GM19328 (cell line): ENCODE results near the gene CELF2.

ENCODE experiments used
- ATAC-seq: cut with Tn5 transposase; IDR thresholded peaks from one replicate; pipeline ENCODE4 v1.9.1; 2021; ENCODE audit warnings: mild to moderate bottlenecking, moderate library complexity; ENCODE audit not compliant: unreplicated experiment

CELF2 gene

GRCh38 chr10:11191678-11192077 is 174.0 kb downstream of the CELF2 start:
- ATAC-seq = no peak

GRCh38 chr10:11192304-11193000 is 174.8 kb downstream of the CELF2 start:
- ATAC-seq = no peak

- no peak for ATAC-seq
Measured at GRCh38 chr10:11193001-11193551, 175.4 kb downstream of the CELF2 start.

DNA sequence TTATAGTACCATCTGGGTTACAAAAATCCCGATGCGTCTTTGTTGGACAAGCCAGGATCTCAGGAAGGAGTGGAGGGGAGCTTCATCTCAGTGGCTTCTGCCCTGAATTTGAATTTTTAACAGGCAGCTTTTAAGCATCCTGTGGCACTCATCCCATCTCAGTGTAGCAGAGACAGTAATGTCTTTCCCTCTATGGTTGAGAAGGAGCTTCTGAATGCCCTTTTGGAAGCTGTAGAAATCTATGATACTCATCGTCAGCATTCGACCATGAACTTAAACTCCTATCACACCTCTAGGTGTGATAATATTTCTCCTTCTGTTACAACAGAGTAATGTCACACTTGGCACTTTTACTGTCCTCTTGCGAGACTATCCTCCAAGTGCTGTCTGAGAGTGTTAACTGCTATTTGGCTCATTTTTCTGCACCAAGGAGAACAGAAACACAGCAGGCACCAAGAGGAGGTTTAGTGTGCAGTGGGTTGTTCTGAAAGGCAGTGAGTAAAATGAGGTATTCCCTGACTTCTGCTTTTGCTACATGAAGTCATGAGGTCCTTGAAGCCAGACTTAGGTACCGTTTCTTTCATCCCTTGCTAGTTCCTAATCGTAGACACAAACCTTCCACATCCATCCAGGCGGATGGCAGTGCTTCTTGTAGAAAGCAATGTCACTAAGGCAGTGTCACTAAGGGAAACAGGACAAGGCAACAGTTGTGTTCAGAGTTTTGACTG is 177.4 kb downstream of the CELF2 start:
- no peak for ATAC-seq

DNA sequence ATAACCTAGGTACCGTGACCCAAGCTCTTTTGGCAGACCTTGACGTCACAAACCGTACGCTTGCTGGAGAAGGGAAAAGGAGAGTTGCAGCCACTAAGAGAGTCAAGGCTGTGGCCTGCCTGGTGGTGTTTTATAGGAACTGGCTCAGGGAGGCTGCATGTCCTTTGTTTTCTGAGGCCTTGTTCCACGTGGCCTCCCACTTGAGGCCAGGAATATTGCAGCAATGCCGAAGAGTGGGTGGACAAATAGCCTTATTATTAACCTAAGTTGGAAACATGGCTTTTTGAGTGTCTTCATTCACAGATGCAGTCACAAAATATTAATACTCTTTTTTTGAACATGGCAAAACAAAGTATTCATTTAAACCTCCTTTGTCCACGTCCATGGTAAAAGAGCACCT is 178.0 kb downstream of the CELF2 start:
- no peak for ATAC-seq

- ATAC-seq = peak; percentile 50
Measured at GRCh38 chr10:11197266-11197712, 179.6 kb downstream of the CELF2 start.

GRCh38 chr10:11197878-11198277 is 180.2 kb downstream of the CELF2 start:
- no peak for ATAC-seq

DNA sequence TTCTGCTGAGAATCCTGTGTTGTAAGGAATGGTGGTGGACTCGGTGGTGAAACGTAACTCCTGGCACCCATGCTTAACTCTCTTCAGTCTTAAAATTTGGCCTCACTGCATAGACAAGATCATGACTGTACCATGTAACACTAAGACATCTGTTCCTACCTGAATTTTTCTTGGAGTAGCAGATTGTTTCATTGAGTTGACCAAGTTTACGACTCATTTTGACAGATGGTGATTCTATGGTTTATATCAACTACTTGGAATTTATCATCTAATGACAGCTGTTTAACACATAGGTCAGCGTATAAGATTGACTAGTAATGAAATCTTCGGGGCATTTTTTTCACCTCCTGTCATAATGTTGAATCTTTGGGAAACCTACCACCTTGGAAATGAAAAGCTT is 184.2 kb downstream of the CELF2 start:
- no peak for ATAC-seq

- no peak for ATAC-seq
Measured at GRCh38 chr10:11204351-11204942, 186.8 kb downstream of the CELF2 start.

GRCh38 chr10:11205030-11205772 is 187.5 kb downstream of the CELF2 start:
- no peak for ATAC-seq

GRCh38 chr10:11206676-11207559 is 189.2 kb downstream of the CELF2 start:
- ATAC-seq = no peak

- ATAC-seq = no peak
Measured at GRCh38 chr10:11207560-11207844, 189.8 kb downstream of the CELF2 start.

GRCh38 chr10:11208243-11208642 is 190.6 kb downstream of the CELF2 start:
- ATAC-seq = no peak

DNA sequence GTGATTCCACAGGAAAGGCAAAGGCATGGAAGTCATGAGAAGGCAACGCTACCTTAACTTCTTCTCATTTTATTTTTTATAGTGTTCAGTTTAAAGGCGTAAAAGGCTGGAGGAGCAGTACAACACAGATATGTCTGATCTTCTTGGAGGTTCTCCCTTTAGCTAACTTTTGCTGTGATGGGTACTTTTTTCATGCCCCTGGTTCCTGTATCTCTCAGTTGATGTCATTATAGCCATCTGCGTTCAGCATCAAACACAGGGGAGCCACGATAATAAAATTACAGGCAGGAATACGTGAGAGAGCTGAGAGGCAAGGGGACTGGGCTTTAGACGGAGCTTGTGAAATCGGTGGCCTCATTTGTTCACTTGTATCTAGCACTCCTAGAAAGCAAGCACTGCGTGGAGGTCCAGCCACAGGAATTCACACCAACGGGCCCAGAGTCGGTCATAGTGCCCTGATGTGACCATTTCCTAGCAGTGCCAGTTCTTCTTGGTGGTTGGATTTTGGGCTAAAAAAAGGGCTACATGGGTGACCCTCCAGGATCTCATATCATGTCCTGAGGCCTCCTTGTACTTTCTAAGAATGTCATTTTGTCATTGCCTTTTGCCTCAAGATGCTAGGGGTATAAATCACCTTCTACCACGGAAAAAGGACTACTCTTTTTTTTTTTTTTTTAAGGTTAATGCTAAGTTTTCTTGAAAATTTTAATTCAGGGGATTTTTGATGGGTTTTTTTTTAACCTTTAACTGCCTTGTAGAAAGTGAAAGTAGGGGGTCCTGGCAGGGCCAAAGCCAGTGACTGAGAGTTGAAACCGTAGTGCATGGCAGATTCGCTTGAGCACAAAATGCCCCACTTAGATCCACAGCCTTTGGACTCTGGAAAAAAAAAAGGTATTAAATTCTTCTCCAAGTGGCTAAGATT is 191.5 kb downstream of the CELF2 start:
- peak; percentile 44 for ATAC-seq

DNA sequence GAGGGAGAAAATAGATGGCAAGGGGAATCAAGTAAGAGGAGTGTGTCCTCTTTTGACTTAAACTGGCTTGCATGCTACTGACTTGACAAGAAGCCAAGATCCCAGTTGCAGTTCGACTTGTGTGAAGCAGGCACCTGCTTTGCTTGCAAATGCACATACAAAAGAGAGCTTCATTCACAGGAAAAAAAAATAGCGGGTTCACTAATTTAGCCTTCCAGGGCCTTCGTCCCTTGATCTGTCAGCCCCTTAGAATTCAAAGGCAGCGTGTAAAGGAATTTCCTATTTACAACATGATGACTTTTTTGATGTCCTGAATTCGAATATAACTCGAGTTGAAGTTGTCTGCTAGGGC is 192.1 kb downstream of the CELF2 start:
- ATAC-seq = peak; percentile 38

- no peak for ATAC-seq
Measured at GRCh38 chr10:11210211-11210922, 192.7 kb downstream of the CELF2 start.

DNA sequence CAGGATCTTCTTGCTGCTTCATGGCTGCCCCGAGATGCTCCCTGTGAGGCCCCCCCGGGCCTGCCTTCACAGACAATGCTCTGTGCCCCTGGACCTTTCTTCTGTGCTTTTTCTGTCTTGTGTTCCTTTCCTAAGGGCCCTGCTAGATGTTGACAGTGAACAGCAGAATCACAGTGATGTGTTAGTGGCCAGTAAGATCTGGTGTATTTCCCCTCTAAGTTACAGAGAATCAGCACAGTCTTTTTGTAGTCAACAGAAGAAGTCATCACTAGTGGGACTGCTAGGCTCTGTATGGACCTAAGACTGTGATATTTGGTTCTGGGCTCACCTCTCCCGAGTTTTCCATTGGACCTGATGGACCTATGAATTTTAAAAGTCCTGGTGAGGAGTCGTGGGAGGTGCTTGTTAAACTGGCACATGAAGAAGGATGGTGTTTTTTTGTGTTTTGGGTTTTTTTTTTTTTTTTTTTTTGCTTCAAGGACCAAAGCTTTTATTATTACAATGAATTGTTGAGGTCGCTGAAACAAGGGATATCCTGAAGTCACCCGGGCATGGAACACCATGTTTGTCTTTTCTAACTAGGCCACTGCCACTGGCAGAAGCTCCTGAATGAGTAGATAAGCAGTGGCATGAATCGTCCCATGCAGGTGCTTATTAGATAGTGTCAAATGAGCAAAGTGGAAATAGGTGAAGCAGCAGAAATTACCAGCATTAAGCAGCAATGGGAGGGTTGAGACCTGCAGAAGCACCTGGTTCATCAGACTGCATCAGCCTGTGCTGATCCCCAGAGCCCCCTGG is 194.8 kb downstream of the CELF2 start:
- no peak for ATAC-seq

DNA sequence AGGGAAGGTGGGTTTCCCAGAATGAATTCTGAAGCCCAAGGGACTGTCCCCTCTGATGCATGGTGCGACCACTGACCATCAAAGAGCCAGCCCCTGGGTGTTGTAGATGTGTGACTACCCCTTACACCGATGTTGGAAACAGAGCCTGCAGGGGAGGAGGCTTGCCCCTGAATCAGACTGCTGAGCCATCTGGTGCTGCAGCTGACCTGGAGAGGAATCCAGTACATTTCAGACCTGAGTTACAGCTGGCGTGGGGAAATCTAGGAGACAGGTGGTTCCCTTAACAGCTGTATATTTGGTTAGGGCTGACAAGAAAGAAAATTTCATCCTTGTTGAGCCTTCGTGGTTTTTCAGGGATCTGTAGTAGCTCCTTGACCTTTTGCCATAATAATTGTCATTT is 195.5 kb downstream of the CELF2 start:
- no peak for ATAC-seq
